Mesendoderm (in vitro differentiated cells): ENCODE results near the gene DBF4.
A peak's percentile ranks its signal among the peaks of the same experiment; 100 is the strongest.
"Not testable (repeated sequence)": the region's sequence is repeated elsewhere in the genome, so short reads cannot be mapped to it uniquely, and the experiment has no call there.

Experiments
- DNase-seq: peaks from one replicate; pipeline ENCODE4 v3.0.0; 2013
- H2AK5ac ChIP-seq: 2 replicates; pipeline ENCODE4 v1.6.1; 2013; ENCODE audit warnings: low read length, inconsistent platforms
- H2BK120ac ChIP-seq: 2 replicates; pipeline ENCODE4 v1.6.1; 2013; ENCODE audit warnings: low read depth, mild to moderate bottlenecking, low read length, moderate library complexity, mixed read lengths
- H2BK15ac ChIP-seq: replicated peaks from 2 replicates; pipeline ENCODE4 v1.6.1; 2013; ENCODE audit warnings: low read depth, mild to moderate bottlenecking, moderate library complexity
- H2BK5ac ChIP-seq: 2 replicates; pipeline ENCODE4 v1.6.1; 2013; ENCODE audit warnings: low read length, inconsistent platforms
- H3K18ac ChIP-seq: 2 replicates; pipeline ENCODE4 v1.6.1; 2013; ENCODE audit warnings: mild to moderate bottlenecking, low read length, mixed read lengths
- H3K23ac ChIP-seq: one replicate; pipeline ENCODE4 v1.6.1; 2013; ENCODE audit warnings: low read length
- H3K27ac ChIP-seq: 2 replicates; pipeline ENCODE4 v1.5.1; 2013; ENCODE audit warnings: low read depth, mild to moderate bottlenecking, inconsistent platforms, low read length, moderate library complexity
- H3K27me3 ChIP-seq: 2 replicates; pipeline ENCODE4 v1.6.1; 2013; ENCODE audit warnings: low read length, control low read depth, mild to moderate bottlenecking, inconsistent platforms; ENCODE audit not compliant: insufficient read depth, poor library complexity
- H3K36me3 ChIP-seq: 2 replicates; pipeline ENCODE4 v1.6.1; 2013; ENCODE audit warnings: low read length, inconsistent platforms; ENCODE audit not compliant: control insufficient read depth, insufficient read depth
- H3K4ac ChIP-seq: one replicate; pipeline ENCODE4 v1.6.1; 2013; ENCODE audit warnings: low read depth, mild to moderate bottlenecking, low read length, moderate library complexity
- H3K4me1 ChIP-seq: 2 replicates; pipeline ENCODE4 v1.6.1; 2013; ENCODE audit warnings: low read depth, low read length, inconsistent platforms; ENCODE audit not compliant: control insufficient read depth
- H3K4me2 ChIP-seq: 2 replicates; pipeline ENCODE4 v1.6.1; 2013; ENCODE audit warnings: low read length
- H3K4me3 ChIP-seq: 2 replicates; pipeline ENCODE4 v1.5.1; 2013; ENCODE audit warnings: mild to moderate bottlenecking, low read length
- H3K56ac ChIP-seq: one replicate; pipeline ENCODE4 v1.6.1; 2013; ENCODE audit warnings: low read length
- H3K79me1 ChIP-seq: 2 replicates; pipeline ENCODE4 v1.6.1; 2013; ENCODE audit warnings: low read length, inconsistent platforms
- H3K79me2 ChIP-seq: 2 replicates; pipeline ENCODE4 v1.6.1; 2013; ENCODE audit warnings: mild to moderate bottlenecking, low read length; ENCODE audit not compliant: control insufficient read depth, insufficient read depth
- H3K9ac ChIP-seq: 2 replicates; pipeline ENCODE4 v1.6.1; 2013; ENCODE audit warnings: low read length, inconsistent platforms
- H4K5ac ChIP-seq: one replicate; pipeline ENCODE4 v1.6.1; 2013; ENCODE audit warnings: low read length
- H4K8ac ChIP-seq: one replicate; pipeline ENCODE4 v1.6.1; 2013; ENCODE audit warnings: low read depth, mild to moderate bottlenecking, control low read depth, low read length, moderate library complexity
- WGBS: extraction: QIAGEN DNeasy Blood & Tissue Kit; methylation state at CpG from one replicate; pipeline ENCODE4 v1.1.7; 2013; ENCODE audit warnings: low lambda C conversion rate, missing lambda C conversion rate; ENCODE audit not compliant: insufficient coverage; ENCODE audit errors: extremely low coverage; 5-methylcytosine and 5-hydroxymethylcytosine counted together

The DBF4 gene

GRCh38 chr7:87866533-87866932, 9.8 kb upstream of the DBF4 start:
- not testable (repeated sequence) for H3K4ac ChIP-seq, H3K27ac ChIP-seq, H3K4me2 ChIP-seq, H2AK5ac ChIP-seq, H2BK5ac ChIP-seq, H3K56ac ChIP-seq, H3K4me3 ChIP-seq, H3K36me3 ChIP-seq, H4K5ac ChIP-seq, DNase-seq, H3K79me2 ChIP-seq, H4K8ac ChIP-seq, H3K23ac ChIP-seq, H3K18ac ChIP-seq, H3K27me3 ChIP-seq, H3K4me1 ChIP-seq, H3K79me1 ChIP-seq, H2BK15ac ChIP-seq, H3K9ac ChIP-seq, H2BK120ac ChIP-seq
- no CpG with 5 or more reads among the region's 6 CpGs for WGBS

GRCh38 chr7:87870471-87870870, 5.8 kb upstream of the DBF4 start:
- Histone ChIP-seq H3K79me2 (peaks cover 17% of the 10 kb centered on the region), H2BK120ac (no peak overlapping the region), H3K4ac (no peak overlapping the region), H3K4me3 (no peak overlapping the region), H4K8ac (no peak overlapping the region), H4K5ac (no peak overlapping the region), H3K18ac (no peak overlapping the region), H2AK5ac (no peak overlapping the region), H3K27me3 (no peaks in the 10 kb centered on the region), H3K9ac (no peak overlapping the region), H3K79me1 (peaks cover 10% of the 10 kb centered on the region), H2BK15ac (no peak overlapping the region), H3K23ac (no peak overlapping the region), H3K27ac (no peak overlapping the region), H3K4me1 (peaks cover 4% of the 10 kb centered on the region), H3K4me2 (no peak overlapping the region), H2BK5ac (no peak overlapping the region), H3K36me3 (no peaks in the 10 kb centered on the region), H3K56ac (no peak overlapping the region)
- no CpG with 5 or more reads among the region's 4 CpGs for WGBS
- DNase-seq, result no peak

- Histone ChIP-seq H3K79me1 (peaks cover 10% of the 10 kb centered on the region), H4K5ac (no peak overlapping the region), H3K56ac (no peak overlapping the region), H3K79me2 (peaks cover 21% of the 10 kb centered on the region), H2BK120ac (no peak overlapping the region), H3K27me3 (no peaks in the 10 kb centered on the region), H3K36me3 (no peaks in the 10 kb centered on the region), H3K27ac (no peak overlapping the region), H3K4me1 (peaks cover 4% of the 10 kb centered on the region), H3K4me2 (no peak overlapping the region), H2BK5ac (no peak overlapping the region), H3K4ac (no peak overlapping the region), H2BK15ac (no peak overlapping the region), H3K9ac (no peak overlapping the region), H3K4me3 (no peak overlapping the region), H3K23ac (no peak overlapping the region), H3K18ac (no peak overlapping the region), H2AK5ac (no peak overlapping the region), H4K8ac (no peak overlapping the region)
- no CpG with 5 or more reads among the region's 5 CpGs for WGBS
- DNase-seq, result peak; percentile 16
Observed at GRCh38 chr7:87872346-87872745, 3.9 kb upstream of the DBF4 start.

- H3K18ac ChIP-seq, H3K27ac ChIP-seq, H3K79me1 ChIP-seq, H2BK15ac ChIP-seq, H3K56ac ChIP-seq, H3K9ac ChIP-seq, H2BK5ac ChIP-seq, H3K4me1 ChIP-seq, H2BK120ac ChIP-seq, H4K5ac ChIP-seq, H4K8ac ChIP-seq, DNase-seq, H3K36me3 ChIP-seq, H3K23ac ChIP-seq, H3K27me3 ChIP-seq, H3K4me3 ChIP-seq, H2AK5ac ChIP-seq, H3K4me2 ChIP-seq, H3K4ac ChIP-seq: not testable (repeated sequence)
- peaks cover 29% of the 10 kb centered on the region for H3K79me2 ChIP-seq
- no CpG with 5 or more reads among the region's 10 CpGs for WGBS
Observed at GRCh38 chr7:87873328-87873727, 3.0 kb upstream of the DBF4 start.

- no peak overlapping the region for H2AK5ac ChIP-seq
- H3K27ac ChIP-seq, result no peak overlapping the region
- H3K79me2 ChIP-seq, result peaks cover 34% of the 10 kb centered on the region
- H3K79me1 ChIP-seq, result peaks cover 8% of the 10 kb centered on the region
- no peak overlapping the region for H3K4me2 ChIP-seq
- no peak overlapping the region for H3K4ac ChIP-seq
- H2BK15ac ChIP-seq, result no peak overlapping the region
- H4K5ac ChIP-seq, result no peak overlapping the region
- H3K27me3 ChIP-seq, result no peaks in the 10 kb centered on the region
- H2BK120ac ChIP-seq, result no peak overlapping the region
- peaks cover 4% of the 10 kb centered on the region for H3K4me1 ChIP-seq
- no peak for DNase-seq
- H2BK5ac ChIP-seq, result no peak overlapping the region
- H3K18ac ChIP-seq, result no peak overlapping the region
- no peaks in the 10 kb centered on the region for H3K36me3 ChIP-seq
- H3K9ac ChIP-seq, result no peak overlapping the region
- no peak overlapping the region for H3K56ac ChIP-seq
- no CpG with 5 or more reads among the region's 4 CpGs for WGBS
- no peak overlapping the region for H3K4me3 ChIP-seq
- no peak overlapping the region for H3K23ac ChIP-seq
- H4K8ac ChIP-seq, result no peak overlapping the region
Observed at GRCh38 chr7:87874066-87874465, 2.2 kb upstream of the DBF4 start.
